COLO668 (cell line): ENCODE data around the gene IKZF2.

Experiments
- DNase-seq: peaks from one replicate; lab custom pipeline; 2025; ENCODE audit not compliant: unreplicated experiment; lab: John Stamatoyannopoulos, UW

Gene IKZF2

DNA sequence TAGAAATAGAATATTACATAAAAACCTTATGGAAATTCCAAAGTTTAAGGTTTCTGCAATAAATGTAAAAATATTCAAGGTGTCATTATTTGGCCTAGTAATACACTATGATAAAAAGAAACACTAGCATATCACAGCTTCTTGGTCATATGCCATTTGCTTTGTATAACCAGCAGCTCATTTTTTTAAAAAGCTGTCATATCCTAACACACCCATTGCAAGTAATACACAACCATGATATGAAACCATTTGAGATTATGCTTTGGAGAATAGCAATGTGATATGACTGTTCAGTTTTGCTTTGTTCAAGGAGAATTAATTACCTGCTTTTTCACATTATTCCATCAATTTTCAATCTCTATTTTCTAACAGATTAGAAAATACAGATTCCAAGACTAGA is 149.0 kb downstream of the IKZF2 start:
- no peak for DNase-seq

GRCh38 chr2:213001297-213001910 is 150.0 kb downstream of the IKZF2 start:
- DNase-seq = no peak

DNA sequence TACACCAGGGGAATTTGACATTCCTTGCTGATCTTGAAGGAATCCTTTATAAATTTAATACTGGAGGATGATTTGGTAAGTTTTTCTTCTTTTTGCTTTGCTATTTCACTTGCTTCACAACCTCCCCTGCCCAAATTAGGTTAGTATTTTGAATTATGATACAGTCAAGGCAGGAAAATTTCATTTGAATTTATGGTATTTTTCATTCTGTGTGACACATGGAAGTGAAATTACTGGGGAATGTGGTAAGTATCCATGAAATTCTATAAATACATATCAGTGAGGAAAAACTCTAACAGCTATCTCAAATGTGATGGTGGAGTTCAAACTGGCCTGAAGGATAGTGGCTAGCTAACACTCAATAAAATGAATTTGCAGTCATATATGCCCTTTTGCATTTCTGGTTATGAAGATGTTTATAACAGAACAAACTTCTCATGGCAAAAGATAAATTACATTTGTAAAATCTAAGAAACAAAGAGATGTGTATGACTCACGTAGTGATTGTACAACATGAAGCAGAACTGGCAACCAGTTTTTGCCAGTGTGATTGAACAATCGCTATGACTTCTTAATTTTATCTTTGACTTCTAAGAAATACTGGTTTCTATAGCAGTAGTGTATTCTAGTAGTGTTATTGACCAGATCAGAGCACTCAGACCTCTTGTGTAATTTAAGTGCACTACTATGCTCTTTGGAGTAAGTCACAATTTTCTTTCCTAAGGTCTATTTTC is 152.6 kb downstream of the IKZF2 start:
- DNase-seq = no peak

GRCh38 chr2:212997526-212998020 is 153.8 kb downstream of the IKZF2 start:
- no peak for DNase-seq

DNA sequence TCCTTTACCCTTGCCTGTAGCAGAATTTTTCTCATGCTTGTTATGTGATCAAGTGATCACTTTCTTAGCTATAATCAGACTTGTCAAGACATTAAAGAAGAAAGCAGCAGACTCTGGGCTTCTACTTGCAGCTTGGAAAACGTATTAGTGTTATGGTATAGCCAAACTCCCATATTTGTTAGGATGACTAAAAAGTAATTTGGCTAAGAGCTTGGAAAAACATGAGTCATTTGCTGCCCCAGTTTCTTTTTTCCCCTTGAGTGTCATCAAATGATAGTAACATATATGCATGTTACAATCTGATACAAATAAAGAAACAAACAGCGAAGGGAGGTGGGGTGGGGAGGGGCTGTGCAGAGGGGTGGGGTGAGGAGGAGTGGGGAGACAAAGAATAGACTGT is 155.5 kb downstream of the IKZF2 start:
- no peak for DNase-seq

GRCh38 chr2:212994976-212995375 is 156.4 kb downstream of the IKZF2 start:
- DNase-seq = no peak

- no peak for DNase-seq
Observed at GRCh38 chr2:212991120-212991519, 160.3 kb downstream of the IKZF2 start.

GRCh38 chr2:212990697-212991096 is 160.7 kb downstream of the IKZF2 start:
- no peak for DNase-seq

DNA sequence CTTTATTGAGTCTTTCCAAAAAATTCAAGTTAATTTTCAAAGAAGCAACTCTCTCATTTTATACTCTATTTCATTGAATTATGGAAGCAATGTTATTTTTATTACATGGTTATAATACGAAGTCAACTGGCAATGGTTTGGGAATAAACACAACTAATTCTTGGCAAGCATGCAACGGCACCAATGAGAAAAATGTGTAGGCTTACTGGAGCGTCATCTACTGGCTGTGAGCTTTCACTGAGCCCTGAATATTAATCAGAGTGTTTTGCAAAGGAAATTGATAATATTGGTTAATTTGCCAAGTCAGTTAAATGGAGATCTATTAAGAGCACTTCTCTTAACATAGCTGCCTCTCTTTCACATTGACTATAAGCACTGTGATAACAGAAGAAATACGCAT is 163.9 kb downstream of the IKZF2 start:
- no peak for DNase-seq

DNA sequence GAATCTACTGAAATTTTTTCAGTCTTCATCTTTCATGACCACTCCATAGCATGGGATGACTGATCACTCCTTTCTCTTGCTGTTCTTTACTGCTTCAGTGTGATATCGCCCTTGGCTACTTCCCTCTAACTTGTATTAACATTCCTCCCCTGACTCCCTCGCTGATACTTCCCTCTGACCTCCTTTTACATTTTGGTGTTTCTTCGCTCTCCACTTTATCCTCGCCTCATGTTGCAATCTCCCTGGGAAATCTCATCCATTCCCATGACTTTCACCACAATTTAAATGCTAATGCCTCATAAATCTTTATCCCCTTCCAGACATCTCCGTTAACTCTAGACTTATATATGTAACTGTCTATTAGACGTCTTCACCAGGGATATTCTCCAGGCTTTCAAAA is 167.3 kb downstream of the IKZF2 start:
- DNase-seq = no peak

DNA sequence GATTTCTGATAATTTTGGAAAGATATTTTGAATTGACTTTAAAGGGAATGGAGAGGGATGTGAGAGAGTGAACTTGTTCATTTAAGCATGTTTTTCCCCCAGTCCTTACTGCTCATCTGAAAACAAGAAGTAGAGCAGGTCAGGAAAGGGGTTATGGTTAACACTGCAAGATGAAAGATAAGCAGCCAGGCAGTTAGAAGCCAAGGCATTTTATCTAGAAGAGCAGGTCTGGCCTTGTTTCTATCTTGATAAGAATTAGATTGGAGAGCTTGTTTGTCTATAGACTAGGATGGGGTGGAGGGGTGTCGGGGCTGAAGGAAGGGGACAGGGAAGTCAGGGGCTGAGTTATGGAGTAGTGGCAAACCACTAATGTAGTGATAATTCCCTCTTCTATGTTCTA is 171.6 kb downstream of the IKZF2 start:
- no peak for DNase-seq

- no peak for DNase-seq
Observed at GRCh38 chr2:212979046-212979612, 172.3 kb downstream of the IKZF2 start.

GRCh38 chr2:212977152-212977551 is 174.3 kb downstream of the IKZF2 start:
- DNase-seq = no peak

- no peak for DNase-seq
Observed at GRCh38 chr2:212975333-212975732, 176.1 kb downstream of the IKZF2 start.

- DNase-seq = no peak
Observed at GRCh38 chr2:212974692-212975091, 176.7 kb downstream of the IKZF2 start.

GRCh38 chr2:212973347-212973746 is 178.1 kb downstream of the IKZF2 start:
- DNase-seq = no peak

GRCh38 chr2:212970132-212970531 is 181.3 kb downstream of the IKZF2 start:
- no peak for DNase-seq

DNA sequence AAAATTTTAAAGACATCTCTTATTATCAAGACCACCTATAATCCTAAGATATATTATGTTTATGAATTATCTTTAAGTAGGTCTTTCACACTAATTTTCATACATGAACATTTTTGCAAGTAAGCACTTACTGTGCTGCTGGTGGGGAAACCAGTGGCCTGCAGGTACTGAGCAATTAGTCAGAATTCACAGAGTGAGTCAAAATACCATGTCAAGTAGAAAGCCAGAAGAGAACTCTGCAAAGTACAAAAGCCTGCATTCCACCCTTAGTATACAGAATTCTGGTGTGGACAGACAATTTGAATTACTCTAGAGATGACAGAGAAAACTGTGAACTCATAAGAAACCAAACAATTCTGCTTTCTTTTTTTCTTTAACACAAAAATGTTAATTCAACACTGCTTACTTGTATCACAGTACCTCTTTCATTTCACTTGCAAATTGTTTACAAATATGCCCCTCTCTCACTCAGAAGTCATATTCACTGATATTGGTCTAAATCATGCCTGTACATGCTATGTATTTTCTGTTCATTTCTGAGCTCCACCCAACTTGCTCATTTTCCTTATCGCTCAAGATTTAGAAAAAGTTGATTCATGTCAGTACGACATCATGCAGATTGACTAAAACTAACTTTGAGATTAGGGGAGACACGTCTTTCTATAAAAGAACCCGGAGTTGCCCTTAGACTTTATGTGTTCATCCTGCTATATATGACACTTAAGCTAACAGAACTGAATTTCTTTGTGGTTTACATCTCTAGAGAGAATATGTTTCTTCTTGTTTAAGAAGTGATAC is 182.9 kb downstream of the IKZF2 start:
- DNase-seq = no peak

- no peak for DNase-seq
Observed at GRCh38 chr2:212966884-212967283, 184.5 kb downstream of the IKZF2 start.

DNA sequence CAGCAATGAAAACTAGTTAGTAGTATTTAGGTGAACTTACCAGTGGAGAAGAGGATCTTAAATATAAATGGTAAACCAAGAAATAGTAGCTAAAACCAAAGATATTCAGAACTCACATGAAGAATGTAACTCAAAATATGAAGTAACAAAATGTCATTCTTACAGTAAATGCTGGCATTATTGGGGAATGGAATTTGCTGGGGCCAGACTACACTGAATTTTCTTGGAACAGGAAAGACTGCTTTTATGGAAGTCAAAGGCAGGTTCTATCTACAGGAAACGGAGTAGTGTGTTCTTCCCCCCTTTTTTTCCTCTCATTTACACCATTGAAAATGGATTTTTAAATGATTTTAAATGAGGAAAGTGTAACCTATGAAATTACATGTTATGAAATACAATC is 188.7 kb downstream of the IKZF2 start:
- DNase-seq = no peak

GRCh38 chr2:212961255-212961654 is 190.2 kb downstream of the IKZF2 start:
- DNase-seq = no peak

DNA sequence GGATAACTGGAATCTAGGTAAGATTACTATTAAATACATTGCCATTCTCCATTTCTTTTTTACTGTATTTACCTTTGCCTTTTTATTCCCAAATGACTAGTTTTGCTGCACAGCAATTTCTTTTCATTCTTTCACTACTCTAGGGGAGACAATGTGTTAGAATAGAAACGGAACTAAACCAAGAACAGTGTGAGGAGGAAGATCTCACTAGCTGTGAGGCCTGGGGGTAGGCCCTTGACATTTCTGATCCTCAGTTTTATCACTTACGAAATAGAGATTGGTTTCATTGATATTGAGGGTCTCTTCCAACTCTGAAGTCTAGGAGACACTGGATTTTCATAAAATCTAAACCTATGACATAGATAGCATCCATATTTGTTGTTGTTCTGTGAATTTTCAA is 191.1 kb downstream of the IKZF2 start:
- DNase-seq = no peak
